Dedifferentiated amniotic fluid mesenchymal stem cell (primary cell): Measurements from ENCODE around the gene MPP2.
"Not testable (repeated sequence)": the region's sequence is repeated elsewhere in the genome, so short reads cannot be mapped to it uniquely, and the experiment has no call there.

Experiments used
- DNase-seq: peaks from one replicate; pipeline ENCODE4 v3.0.0-alpha.2; 2016; ENCODE audit errors: extremely low spot score

Gene MPP2

DNA sequence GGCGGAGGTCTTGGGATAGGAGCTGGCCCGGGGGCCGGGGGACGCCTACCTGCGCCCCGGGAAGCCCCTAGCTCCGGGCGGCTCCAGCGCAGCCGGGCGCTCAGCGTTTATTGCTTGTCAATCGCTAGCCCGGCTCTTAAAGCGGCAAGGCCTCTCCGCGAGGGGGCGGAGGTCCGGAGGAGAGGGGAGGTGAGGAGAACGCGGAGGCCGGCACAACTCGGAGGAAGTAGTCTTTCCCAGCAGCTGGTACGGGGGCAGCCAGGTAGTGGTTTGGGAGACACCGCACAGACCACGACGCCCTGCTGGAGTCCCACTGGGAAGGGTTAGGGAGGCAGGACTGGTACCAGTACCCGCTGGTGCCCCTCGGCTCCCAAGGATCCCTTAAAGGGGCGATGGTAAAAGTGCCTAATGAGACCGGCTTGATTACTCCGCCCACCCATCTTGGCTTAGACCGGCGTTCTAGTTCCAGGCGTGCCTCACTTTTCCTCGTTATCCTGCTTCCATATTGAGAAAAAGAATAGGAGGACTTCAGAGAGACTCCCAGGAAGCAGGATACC lies at the start of gene MPP2:
TSS of gene MPP2 (minus strand) at position 112 of the 557 bp plus-strand sequence. CDS start 3,076 bp downstream, outside the sequence.
- peak; percentile 66 for DNase-seq

DNA sequence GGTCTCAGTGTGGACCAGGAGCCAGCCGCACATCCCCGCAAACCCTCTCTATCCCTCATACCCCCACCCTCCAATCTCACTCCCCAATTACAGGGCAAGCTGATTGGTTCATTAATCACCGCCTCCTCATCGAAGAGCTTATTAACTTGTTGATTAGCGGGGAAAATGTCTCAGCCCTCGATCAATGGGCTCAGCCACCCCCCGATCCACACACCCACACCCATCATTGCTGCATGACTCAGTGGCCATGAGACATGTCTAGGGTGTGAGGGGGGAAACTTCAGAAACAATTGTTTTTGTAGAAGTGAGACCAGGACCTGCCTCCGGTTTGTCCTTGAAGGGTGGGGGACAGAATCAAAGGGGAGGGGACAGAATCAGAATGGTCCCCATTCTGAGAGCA lies 48.9 kb upstream of the MPP2 start:
- no peak for DNase-seq

- no peak for DNase-seq
Measured at GRCh38 chr17:43953746-43954145, 46.4 kb upstream of the MPP2 start, which contains the start of gene PYY. Gene PYY (minus strand): TSS chr17:43953940. CDS start chr17:43953483, 457 bp downstream.

DNA sequence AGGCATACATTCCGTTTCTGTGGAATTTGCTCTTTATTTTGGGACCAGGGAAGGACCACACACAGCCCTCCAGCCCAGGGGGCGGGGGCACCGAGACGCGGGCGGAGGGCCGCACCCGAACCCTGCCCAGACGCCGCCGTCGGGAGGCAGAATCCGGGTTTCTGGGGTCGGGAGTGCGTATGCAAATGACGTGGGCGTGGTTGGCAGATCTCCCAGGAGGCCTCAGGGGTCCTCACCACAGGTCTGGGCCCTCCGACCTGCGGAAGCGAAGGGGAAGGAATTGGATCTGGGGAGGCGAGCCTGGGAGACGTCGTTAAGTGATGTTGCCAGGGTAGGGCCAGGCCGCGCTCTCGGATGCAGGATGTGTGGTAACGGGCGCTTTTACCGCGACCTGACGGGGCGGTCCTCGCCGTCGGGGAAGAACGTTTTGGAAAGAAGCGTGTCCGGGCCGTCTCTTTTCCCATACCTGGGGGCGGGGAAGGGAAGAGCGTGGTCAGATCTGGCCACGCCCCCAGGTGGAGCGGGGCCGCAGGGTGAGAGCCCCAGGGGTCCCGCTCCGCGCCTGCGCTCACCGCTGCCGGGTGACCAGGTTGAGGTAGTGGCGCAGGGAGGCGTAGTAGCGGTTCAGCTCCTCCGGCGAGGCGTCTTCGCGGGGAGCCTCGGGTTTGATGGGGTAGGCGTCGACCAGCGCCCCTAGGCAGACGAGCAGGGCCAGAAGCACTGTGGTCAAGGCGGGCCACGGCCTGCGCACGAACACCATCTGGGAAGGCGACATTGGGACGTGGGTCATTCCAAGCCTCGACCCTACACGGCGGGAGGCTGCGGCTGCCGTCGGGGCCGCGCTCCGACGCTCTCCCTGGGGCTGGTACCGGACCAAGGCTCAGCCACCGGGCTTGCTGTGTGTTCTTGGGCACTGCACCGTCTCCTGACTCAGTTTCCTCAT lies 45.7 kb upstream of the MPP2 start:
- DNase-seq = no peak

- DNase-seq = no peak
Measured at GRCh38 chr17:43952351-43952723, 45.0 kb upstream of the MPP2 start.

- no peak for DNase-seq
Measured at GRCh38 chr17:43951750-43952149, 44.4 kb upstream of the MPP2 start.

GRCh38 chr17:43950554-43950953 lies 43.2 kb upstream of the MPP2 start:
- no peak for DNase-seq

- no peak for DNase-seq
Measured at GRCh38 chr17:43949781-43950180, 42.4 kb upstream of the MPP2 start.

- DNase-seq = no peak
Measured at GRCh38 chr17:43946781-43947180, 39.4 kb upstream of the MPP2 start.

DNA sequence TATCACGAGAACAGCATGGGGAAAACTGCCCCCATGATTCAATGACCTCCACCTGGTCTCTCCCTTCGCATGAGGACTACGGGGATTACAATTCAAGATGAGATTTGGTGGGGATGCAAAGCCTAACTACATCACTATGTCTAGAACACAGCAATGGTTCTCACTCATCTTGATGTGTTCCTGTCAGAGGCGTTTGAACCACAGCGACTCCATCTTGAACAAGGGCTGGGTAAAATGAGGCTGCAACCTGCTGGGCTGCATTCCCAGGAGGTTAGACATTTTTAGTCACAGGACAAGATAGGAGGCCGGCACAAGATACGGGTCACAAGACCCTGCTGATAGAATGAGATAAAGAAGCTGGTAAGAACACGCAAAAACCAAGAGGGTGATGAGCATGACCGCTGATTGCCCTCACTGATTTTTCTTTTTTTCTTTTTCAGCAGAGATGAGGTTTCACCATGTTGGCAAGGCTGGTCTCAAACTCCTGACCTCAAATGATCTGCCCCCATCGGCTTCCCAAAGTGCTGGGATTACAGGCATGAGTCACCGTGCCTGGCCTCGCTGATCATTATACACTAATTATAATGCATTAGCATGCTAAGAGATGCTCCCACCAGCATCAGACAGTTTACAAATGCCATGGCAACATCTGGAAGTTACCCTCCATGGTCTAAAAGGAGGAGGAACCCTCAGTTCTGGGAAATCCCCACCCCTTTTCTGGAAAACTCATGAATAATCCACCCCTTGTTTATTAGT lies 37.9 kb upstream of the MPP2 start:
- no peak for DNase-seq

GRCh38 chr17:43942051-43942685 lies 34.8 kb upstream of the MPP2 start, which contains the start of gene PPY:
Gene PPY (minus strand): TSS chr17:43942476. CDS start chr17:43941654, 822 bp downstream.
- no peak for DNase-seq

- no peak for DNase-seq
Measured at GRCh38 chr17:43940630-43941029, 33.3 kb upstream of the MPP2 start.

DNA sequence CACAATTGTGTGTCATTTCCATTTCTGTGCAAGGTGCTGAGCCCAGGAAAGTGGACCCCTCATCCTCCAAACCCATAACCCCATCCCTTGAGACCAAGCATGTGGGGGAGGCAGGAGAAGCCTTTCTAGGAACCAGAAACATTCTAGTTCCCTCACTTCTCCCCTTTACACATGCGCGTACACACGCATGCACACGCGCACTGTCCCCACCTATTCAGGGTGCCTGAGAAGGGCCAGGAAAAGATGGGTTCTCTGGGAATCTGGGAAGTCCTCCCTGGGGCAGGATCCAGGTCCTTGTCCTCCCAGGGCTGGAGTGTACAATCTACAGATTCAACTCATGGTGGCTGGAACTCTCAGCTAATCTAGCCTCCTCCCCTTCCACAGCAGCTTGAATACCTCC lies 32.5 kb upstream of the MPP2 start:
- no peak for DNase-seq

DNA sequence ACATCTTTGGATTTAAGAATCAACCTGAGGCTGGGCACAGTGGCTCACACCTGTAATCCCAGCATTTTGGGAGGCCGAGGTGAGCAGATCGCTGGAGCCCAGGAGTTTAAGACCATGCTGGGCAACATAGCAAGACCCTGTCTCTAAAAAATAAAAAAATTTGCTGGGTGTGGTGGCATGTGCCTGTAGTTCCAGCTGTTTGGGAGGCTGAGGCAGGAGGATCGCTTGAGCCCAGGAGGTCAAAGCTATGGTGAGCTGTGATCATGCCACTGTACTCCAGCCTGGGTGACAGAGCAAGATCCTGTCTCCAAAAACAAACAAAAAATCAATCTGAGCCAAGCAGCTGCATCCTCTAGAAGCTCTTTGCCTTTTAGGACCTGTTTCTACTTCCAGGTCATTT lies 32.1 kb upstream of the MPP2 start:
- not testable (repeated sequence) for DNase-seq

- no peak for DNase-seq
Measured at GRCh38 chr17:43938838-43939182, 31.5 kb upstream of the MPP2 start.

DNA sequence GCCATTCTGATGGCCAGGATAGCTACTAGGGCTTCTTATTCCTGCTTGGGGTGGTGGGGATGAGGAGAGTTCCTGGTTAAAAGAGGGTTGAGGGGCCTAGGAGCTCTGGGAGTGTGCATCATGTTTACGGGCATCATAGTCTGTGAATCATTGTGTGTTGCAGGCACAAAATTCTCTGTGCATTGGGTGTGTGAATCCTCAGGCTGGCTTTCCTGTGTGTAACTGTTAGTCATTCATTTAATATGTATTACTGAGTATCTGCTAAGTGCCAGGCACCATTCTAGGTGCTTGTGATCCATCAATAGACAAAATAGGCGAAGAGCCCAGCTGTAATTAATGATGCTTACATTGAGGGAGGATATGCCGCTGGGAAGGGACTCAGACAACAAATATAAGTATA lies 29.1 kb upstream of the MPP2 start:
- no peak for DNase-seq

- no peak for DNase-seq
Measured at GRCh38 chr17:43935926-43936261, 28.6 kb upstream of the MPP2 start.

GRCh38 chr17:43935204-43935925 lies 28.0 kb upstream of the MPP2 start:
- no peak for DNase-seq

GRCh38 chr17:43932923-43933322 lies 25.6 kb upstream of the MPP2 start:
- no peak for DNase-seq

DNA sequence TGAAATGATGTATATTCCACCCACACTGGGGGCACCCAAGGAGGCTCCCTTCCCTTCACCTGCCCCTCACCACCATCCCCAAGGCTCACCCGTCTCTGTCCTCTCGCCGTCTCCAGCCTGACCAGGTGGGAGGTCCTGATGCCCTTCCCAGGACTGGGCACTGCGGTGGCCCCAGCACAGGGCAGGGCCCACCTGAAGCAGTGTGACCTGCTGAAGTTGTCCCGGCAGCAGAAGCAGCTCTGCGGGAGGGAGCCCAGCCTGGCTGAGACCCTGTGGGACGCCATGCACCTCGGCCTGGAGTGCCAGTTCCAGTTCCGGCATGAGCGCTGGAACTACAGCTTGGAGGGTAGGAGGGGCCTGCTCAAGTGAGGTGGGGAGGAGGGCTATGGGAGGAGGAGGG lies 25.0 kb upstream of the MPP2 start:
- DNase-seq = no peak

DNA sequence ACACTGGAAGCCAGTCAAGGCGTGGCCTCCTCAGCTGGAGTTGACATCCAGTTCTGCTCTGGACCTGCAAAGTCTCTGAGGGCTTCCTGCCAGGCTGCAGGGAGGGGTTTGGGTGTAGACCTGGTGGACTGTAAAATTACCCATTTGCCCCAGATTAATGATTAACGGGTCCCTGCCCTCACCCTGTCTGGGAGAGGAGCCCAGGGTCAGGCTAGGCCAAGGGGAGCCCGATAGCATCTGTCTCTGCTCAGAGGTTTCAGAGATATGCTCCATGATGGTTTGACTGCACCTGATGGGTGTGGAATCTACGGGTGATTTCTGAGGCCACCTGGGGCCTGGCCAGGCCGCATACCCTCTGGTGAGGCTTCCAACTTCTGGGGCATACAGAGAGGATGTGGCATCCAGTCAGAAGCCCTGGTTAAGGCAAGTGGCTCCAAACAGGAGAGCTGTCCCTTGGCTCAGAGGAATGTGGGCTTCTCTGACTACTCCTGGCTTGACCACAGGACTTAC lies 23.8 kb upstream of the MPP2 start:
- no peak for DNase-seq
